Stimulated activated naive CD8-positive, alpha-beta T cell treated with anti-CD3 and anti-CD28 coated beads, Interleukin-15, Interleukin-2, amounts not matched to agents 100 U/mL and 50 U/mL, for 24 hours (primary cell): ENCODE measurements around the gene PRAMEF18.
"Not testable (repeated sequence)": the region's sequence is repeated elsewhere in the genome, so short reads cannot be mapped to it uniquely, and the experiment has no call there.

Source experiments
- ATAC-seq: fragments of 150-1000 bp; cut with Tn5 transposase; one replicate; pipeline ENCODE4 v1.10.0; 2021
- DNase-seq: peaks from one replicate; pipeline ENCODE4 v3.0.0; 2021

The PRAMEF18 gene, protein sequence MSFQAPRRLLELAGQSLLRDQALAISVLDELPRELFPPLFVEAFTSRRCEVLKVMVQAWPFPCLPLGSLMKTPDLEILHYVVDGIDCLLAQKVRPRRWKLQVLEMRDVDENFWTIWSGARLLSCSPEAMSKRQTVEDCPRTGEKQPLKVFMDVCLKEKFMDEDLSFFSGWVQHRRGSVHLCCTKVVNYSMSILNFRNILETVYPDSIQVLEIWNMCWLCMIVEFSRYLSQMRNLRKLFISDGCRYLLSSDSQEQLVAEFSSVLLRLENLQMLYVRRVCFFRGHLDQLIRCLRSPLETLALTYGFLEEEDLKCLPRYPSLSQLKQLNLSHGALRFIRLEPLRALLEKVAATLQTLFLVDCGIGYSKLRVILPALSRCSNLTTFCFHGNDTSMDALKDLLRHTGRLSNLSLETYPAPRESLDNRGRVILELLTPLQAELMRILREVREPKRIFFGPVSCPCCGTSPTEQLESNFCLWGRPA

DNA sequence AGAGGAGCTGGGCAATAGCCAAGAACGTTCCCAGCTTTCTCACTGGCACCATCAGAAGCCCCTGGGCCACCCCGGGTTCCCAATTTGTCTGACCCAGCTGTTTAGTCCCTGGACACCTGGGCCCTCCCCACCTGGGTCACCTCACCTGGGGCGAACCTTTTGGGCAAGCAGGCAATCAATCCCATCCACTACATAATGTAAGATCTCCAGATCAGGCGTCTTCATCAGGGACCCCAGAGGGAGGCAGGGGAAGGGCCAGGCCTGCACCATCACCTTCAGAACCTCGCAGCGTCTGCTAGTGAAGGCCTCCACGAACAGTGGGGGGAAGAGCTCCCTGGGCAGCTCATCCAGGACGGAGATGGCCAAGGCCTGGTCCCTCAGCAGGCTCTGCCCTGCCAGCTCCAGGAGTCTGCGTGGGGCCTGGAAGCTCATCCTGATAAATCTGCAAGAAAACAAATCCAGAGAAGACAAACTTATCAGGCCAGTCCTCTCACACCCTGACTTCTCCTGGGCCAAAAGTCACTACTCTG is at the start of gene PRAMEF18:
TSS of gene PRAMEF18 (minus strand) at position 480 of the 530 bp plus-strand sequence. CDS start at position 432, 48 bp downstream.
- peak; percentile 10 for ATAC-seq

DNA sequence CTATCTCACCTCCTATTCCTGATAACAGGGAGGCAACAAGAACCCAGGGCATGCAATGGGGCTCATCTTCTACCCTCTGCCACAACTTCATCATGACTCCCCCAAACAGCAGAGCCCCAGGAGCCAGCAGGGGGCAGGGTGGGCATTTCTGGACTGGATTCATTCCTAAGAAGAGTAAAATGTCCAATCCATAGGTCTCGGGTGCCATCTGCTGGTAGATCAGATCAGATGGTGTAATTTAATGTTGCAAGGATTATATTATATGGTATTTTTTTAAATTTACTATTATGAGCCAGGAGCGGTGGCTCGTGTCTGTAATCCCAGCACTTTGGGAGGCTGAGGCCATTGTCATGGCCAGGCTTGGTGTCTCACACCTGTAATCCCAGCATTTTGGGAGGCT is 39.2 kb upstream of the PRAMEF18 start:
- not testable (repeated sequence) for ATAC-seq, DNase-seq

More for the DNA sequence above, at the start of gene PRAMEF18:
- DNase-seq, result not testable (repeated sequence)

DNA sequence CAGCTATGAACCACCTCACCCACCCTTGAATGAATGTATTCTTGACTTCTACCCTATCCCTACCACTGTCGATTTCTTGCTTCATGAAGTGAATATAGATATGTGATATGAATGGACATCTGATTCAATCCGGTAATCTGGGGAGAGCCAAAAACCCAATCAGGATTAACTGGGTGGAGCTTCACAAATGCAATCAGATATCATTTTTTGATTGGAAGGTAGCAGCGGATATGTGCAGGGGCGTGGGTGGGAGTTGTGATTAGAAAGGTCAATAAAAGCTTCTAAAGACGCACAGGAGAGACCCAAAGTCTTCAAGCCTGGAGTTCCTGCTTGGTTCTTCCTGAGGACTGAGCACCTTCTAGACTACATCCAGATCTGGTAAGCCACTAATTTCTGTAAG is 27.9 kb upstream of the PRAMEF18 start, which contains the start of gene PRAMEF5:
TSS of gene PRAMEF5 (plus strand) at position 301 of the 400 bp plus-strand sequence. CDS start 5,071 bp downstream, outside the sequence.
- not testable (repeated sequence) for ATAC-seq, DNase-seq

DNA sequence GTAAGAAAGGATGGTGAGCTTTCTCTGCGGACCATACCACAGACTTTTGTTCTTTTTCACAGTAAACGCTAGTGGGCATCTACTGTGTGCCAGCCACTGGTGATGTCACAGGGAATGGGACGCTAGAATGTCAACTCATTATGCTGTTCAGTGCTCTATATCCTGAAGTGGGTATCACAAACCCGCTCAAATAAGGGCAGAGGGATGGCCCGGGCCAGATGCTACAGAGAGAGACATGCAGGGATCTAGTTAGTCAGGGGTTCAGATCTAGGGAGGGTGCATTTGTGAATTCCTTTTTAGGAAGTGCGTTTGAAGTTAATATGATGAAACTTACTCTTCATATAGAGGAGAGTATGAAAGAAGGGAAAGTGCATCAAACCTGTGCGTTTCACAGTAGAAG is 21.2 kb upstream of the PRAMEF18 start:
- ATAC-seq, DNase-seq: not testable (repeated sequence)

DNA sequence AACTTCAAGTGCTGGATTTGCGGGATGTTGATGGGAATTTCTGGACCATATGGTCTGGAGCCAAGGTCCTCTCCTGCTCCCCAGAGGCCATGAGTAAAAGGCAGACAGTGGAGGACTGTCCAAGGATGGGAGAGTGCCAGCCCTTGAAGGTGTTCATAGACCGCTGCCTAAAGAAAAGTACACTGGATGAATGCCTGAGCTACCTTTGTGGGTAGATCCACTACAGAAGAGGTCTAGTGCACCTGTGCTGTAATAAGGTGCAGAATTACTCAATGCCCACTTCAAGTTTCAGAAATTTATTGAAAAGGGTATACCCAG is 20.6 kb upstream of the PRAMEF18 start:
- DNase-seq, ATAC-seq: not testable (repeated sequence)

DNA sequence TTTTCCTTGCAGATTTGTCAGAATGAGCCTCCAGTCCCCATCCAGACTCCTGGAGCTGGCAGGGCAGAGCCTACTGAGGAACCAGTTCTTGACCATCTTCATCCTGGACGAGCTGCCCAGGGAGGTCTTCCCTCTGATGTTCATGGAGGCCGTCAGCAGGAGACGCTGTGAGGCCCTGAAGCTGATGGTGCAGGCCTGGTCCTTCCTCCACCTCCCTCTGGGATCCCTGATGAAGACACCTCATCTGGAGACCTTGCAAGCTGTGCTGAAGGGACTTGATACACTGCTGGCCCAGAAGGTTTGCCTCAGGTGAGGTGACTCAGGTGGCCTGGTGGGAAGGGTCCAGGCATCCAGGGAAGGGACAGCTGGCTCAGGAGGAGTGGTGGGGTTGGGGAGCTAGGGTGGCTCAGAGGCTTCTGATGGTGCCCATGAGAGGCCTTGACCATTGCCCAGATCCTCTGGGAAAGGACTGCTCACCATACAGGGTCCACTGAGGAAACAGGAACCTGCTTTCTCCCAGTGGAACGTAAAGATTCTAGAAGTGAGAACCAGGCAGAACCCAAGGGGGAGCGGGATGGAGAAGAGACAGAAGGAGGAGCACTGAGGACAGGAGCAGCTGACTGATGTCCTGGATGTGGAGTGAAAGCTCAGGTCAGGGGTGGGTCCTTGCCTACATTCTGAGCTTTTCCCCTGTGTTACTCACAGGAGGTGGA is 20.0 kb upstream of the PRAMEF18 start:
- not testable (repeated sequence) for DNase-seq, ATAC-seq

DNA sequence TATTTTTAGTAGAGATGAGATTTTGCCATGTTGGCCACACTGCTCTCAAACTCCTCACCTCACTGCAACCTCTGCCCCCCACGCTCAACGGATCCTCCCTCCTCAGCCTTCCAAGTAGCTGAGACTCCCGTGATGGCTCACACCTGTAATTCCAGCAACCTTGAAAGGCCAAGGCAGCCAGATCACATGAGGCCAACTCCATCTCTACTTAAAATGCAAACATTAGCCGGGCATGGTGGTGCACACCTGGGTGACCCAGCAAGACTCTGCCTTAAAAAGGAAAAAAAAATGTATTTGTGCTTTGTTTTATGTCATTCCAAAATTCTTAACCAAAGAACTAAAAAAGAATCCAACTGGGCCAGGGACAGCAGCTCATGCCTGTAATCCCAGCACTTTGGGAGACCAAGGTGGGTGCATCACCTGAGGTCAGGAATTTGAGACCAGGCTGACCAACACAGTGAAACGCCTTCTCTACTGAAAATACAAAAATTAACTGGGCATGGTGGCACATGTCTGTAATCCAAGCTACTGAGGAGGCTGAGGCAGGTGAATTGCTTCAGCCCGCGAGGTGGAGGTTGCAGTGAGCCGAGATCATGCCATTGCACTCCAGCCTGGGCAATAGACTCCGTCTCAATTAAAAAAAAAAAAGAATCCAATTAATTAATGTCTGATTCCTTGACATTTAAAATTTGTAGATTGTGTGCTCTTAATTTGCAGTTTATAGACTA is 17.7 kb upstream of the PRAMEF18 start:
- DNase-seq, ATAC-seq: not testable (repeated sequence)

DNA sequence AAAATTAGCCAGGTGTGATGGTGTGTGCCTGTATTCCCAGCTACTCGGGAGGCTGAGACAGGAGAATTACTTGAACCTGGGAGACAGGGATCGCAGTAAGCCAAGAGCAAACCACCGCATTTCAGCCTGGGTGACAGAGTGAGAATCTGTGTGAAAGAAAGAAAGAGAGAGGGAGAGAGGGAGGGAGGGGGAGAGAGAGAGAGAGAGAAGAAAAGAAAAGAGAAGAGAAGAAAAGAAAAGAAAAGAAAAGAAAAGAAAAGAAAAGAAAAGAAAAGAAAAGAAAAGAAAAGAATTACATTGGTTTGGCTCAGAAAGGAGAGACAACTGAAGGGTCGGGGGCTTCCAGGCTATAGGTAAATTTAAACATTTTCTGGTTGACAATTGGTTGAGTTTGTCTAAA is 13.7 kb upstream of the PRAMEF18 start:
- not testable (repeated sequence) for ATAC-seq, DNase-seq

DNA sequence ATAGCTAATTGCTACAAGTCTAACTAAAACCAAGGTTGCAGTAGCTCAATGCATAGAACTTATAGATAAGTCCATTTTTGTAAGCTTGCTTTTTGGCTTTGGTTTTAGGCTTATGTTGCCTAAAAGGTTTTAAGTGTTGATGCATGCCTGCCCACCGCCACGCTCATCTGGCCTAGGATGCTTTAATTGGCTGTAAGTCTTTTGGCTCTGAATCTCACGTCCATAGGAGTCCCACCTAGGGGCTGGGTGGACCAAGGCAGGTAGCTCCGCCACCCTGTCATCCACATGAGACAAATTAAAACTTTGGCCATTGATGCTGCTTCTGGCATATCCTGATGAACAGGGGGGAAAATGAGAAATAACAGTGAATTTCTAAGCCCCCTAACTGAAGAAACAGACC is 11.6 kb upstream of the PRAMEF18 start:
- not testable (repeated sequence) for ATAC-seq, DNase-seq

DNA sequence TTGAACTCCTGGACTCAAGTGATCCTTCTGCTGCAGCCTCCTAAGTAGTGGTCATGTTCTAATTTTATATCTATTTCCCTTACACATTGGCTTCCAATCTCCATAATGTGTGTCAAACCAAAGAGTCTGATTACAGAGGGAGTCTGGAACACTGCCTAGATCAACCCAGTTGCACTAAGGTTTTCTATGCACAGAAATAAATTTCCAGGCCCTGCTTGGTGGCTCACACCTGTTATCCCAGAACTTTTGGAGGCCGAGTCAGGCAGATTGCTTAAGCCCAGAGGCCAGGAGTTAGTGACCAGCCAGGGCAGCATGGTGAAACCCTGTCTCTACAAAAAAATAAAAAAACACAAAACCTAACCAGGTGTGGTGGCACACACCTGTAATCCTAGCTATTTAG is 8.1 kb upstream of the PRAMEF18 start:
- not testable (repeated sequence) for ATAC-seq, DNase-seq

DNA sequence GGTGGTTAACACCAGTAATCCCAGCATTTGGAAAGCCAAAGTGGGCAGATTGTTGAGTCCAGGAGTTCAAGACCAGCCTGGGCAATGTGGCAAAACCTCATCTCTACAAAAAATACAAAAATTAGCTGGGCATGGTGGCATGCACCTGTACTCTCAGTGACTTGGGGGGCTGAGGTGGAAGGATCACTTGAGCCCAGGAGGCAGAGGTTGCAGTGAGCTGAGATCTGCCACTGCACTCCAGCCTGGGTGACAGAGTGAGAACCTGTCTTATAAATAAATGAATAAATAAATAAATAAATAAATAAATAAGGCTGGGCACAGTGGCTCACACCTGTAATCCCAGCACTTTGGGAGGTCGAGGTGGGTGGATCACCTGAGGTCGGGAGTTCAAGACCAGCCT is 6.1 kb upstream of the PRAMEF18 start:
- ATAC-seq, DNase-seq: not testable (repeated sequence)

DNA sequence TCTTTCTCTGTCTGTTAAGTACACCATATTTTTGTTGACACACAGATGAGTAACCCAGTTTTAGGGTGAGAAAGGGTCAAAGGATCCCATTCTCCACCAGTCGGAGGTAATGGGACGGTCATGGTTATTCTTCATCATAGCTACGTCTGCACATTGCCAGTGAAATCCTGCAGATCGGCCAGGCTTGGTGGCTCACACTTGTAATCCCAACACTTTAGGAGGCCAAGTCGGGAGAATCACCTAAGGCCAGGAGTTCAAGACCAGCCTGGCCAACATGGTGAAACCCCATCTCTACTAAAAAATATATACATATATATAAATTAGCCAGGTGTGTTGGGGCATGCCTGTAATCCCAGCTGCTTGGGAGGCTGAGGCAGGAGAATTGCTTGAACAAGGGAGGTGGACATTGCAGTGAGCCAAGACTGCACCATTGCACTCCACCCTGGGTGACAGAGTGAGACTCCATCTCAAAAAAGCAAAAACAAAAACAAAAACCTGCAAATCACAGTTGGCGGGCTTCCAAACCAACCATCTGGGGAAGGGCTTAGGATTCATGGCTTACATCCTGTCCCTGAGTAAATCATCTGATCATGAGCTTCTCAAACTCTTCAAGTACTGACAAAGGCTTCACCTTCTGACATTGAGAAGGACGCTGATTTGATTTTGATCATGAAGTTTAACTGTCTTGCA is 5.3 kb upstream of the PRAMEF18 start:
- not testable (repeated sequence) for ATAC-seq, DNase-seq

DNA sequence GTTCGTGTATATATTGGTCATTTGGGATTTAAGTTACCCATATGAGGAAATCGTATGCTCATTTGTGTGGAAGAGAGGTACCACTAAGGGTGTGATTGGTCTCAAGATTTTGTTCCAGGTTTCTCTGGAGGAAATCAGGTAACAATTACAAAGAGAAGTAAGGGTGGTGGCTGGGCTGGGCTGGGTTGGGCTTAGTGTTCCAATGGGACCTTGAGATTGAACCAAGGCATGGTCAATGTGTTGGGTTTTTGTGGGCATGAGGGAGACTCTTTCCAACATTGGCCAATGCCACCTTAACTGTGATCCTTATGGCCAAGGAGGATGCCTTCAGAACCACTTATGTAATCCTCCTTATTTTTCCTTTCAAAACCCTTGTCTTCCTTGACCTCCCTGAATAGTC is 4.6 kb upstream of the PRAMEF18 start:
- not testable (repeated sequence) for ATAC-seq, DNase-seq

DNA sequence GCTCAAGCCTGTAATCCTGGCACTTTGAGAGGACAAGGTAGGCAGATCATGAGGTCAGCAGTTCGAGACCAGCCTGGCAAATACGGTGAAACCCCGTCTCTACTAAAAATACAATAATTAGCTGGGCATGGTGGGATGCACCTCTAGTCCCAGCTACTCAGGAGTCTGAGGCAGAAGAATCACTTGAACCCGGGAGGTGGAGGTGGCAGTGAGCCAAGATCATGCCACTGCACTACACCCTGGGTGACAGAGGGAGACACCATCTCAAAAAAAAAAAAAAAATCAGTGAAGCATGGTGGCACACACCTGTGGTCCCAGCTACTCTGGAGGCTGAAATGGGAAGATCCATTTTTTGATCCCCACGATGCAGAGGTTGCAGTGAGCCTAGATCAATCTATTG is 4.1 kb upstream of the PRAMEF18 start:
- ATAC-seq, DNase-seq: not testable (repeated sequence)

DNA sequence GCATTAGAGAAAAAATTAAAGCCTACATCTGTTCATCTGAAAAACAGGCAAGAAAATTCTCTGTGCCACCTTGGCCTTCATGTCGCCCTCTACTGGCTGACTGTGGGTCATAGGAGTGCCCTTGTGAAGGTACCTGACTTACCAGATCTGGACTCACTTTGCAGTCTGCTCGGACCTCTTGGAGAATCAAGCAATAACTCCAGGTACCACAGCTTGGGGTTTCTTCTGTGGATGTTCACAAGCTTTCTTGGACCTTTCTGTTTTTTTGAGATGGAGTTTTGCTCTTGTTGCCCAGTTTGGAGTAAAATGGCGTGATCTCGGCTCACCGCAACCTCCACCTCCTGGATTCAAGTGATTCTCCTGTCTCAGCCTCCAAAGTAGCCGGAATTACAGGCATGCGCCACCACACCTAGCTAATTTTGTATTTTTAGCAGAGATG is 2.4 kb upstream of the PRAMEF18 start:
- no peak for ATAC-seq
- peak; percentile 61 for DNase-seq

DNA sequence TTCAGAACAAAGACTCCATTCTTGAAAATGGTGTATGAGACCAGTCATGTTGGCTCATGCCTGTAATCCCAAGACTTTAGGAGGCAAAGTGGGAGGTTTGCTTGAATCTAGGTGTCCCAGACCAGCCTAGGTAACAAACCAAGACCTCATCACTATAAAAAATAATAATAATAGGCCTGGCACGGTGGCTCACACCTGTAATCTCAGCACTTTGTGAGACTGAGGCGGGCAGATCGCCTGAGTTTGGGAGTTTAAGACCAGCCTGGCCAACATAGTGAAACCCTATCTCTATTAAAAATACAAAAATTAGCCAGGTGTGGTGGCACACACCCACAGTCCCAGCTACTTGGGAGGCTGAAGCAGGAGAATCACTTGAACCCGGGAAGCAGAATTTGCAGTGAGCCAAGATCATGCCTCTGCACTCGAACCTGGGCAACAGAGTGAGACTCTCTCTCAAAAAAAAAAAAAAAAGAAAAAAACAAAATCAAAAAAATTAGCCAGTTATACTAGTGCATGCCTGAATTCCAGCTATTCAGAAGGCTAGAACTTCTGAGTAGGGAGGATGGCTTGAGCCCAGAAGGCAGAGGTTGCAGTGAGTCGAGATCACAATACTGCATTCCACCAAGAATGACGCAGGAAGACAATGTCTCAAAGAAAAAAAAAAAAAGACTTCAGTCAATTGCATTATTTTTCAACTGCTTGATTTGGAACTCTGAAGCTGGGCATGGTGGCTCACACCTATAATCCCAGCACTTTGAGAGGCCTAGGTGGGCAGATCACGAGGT is 1.5 kb upstream of the PRAMEF18 start:
- not testable (repeated sequence) for DNase-seq, ATAC-seq

DNA sequence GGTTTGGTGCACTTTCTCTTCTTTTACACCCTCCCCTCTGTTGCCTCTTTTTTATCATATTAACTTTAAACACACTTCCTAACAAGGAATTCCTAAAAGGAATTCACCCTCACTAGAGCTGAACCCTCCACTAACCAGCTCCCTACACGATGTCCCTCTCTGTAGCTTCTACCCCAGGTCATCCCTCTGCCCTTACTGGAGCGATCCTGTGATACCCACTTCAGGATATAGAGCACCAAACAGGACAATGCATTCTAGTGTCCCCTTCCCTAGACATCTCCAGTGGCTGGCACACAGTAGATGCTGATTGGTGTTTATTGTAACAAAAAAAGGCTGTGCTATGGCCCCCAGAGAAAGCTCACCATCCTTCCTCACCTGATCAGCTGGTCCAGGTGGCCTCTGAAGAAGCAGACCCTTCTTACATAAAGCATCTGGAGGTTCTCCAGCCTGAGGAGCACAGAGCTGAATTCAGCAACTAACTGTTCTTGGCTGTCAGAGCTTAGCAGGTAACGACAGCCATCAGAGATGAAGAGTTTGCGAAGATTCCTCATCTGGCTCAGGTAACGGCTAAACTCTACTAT is 1.4 kb downstream of the PRAMEF18 start:
- no peak for DNase-seq
- ATAC-seq, result no peak

DNA sequence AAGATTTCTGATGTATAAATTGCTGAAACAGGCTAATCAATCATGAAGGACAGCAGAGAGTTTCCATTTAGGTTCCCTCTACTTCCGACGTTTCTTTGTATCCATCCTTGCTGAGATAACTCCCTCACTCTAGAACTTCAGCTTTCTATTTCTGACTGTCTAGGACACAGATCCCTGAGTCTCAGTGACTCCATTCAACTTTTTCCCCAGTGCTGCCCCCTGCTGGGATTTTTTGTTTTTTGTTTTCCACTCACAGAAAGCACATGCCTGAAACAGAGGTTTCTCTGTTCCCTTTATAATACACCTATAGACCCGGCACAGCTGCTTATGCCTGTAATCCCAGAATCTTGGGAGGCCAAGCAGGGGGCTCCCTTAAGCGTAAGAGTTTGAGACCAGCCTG is 3.2 kb downstream of the PRAMEF18 start:
- not testable (repeated sequence) for ATAC-seq, DNase-seq

DNA sequence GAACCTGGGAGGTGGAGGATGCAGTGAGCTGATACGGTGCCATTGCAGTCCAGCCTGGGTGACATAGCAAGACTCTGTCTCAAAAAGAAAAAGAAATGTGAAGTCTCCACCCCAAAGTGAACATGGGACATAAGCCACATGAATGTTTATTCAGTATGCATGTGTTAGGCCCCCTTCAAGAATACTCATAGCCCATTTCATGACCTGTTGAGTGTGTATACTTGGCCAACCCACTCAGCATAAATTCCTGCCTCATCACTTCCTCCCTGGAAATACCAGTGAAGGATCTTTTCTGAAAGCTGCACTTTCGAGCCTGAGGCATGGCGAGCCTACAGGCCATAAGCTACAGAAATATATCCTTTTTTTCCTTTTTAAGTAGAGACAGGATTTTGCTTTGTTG is 6.8 kb downstream of the PRAMEF18 start:
- not testable (repeated sequence) for ATAC-seq, DNase-seq

DNA sequence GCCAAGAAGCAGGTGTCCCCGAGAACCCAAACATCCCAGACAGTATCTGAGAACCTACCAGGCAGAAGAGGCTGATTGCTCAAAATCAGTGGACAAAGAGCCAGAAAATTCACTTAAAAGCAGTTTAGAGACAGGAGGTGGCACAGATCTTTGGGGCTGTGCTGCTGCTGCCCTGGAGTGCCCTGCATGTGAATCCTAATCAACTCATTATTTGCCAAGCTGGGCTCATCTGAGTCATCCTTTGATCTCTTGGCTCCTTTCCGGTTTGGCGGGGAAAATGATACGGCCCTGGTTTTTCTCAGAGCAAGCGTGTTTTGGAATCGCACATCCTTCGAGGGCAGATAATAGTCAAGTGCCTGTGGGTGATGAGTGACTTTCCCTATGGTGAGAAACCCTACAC is 9.3 kb downstream of the PRAMEF18 start:
- ATAC-seq, result not testable (repeated sequence)

More for the DNA sequence above, 9.3 kb downstream of the PRAMEF18 start:
- not testable (repeated sequence) for DNase-seq
